Lower lobe of right lung (tissue), 2 donors: ENCODE data around the gene ARHGAP8. TPM values are rescaled to one million over a fixed set of nuclear protein-coding genes. Genes with fewer than 3 reads are reported as not detected.

ENCODE experiments used
- ATAC-seq, 2 donors: fragments of 200-7000 bp; cut with Tn5 transposase; one replicate each; pipeline ENCODE4 v1.9.1; 2020 to 2022; ENCODE audit warnings: mild to moderate bottlenecking in 2 of 2, moderate library complexity in 2 of 2
- DNase-seq: peaks from one replicate; pipeline ENCODE4 v3.0.0-alpha.2; 2020
- H3K27ac ChIP-seq: fragments of 200-600 bp; one replicate; pipeline ENCODE4 v1.8.0; 2022
- H3K27me3 ChIP-seq: fragments of 200-600 bp; one replicate; pipeline ENCODE4 v1.8.0; 2022; ENCODE audit warnings: low read depth
- H3K36me3 ChIP-seq: fragments of 200-600 bp; one replicate; pipeline ENCODE4 v1.8.0; 2022; ENCODE audit warnings: mild to moderate bottlenecking
- H3K4me1 ChIP-seq: fragments of 200-600 bp; one replicate; pipeline ENCODE4 v1.8.0; 2022
- H3K4me3 ChIP-seq: fragments of 200-600 bp; one replicate; pipeline ENCODE4 v1.8.0; 2022; ENCODE audit warnings: mild to moderate bottlenecking
- H3K9me3 ChIP-seq: fragments of 200-600 bp; one replicate; pipeline ENCODE4 v1.8.0; 2022
- CTCF ChIP-seq: fragments of 200-600 bp; IDR thresholded peaks from one replicate; pipeline ENCODE4 v1.8.0; 2022; ENCODE audit warnings: antibody characterized with exemption, mild to moderate bottlenecking
- intact Hi-C: fragments of 100-400 bp; cut with DNase I; formaldehyde crosslinking; loops from one replicate; pipeline ENCODE4 v1.11.0; 2022
- total RNA-seq: library from RNA; stranded (reverse); fragmentation: NEBNext Ultra II Directional; extraction: Animal tissue kit (Norgen Biotek cat#: 25700); gene quantifications from one replicate; pipeline ENCODE4 v1.2.1, GENCODE V29; 2021
- donor health status: DM: no; HTN: yes; CAD: no; lungs with severe emphysema.

ARHGAP8 gene
- total RNA-seq, 1 donor from 2014 or later = 18.2 TPM

DNA sequence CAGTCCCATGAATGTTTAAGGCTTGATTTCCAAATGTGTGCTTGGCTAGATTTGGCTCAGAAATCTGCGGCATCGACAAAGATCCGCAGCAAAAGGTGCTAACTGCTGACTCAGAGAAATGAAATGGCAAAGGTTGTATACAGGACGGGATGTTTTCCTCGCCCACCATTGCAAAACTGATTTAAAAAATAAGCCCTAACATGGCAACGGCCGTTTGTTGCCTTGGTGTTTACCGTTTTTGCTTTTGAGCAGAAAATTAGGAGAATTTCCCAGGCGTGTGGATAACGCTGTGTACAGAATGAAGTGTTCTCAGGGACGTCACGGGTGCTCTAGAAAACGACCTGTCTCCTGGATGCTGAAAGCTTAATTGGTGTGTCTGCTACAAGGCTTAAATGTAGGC lies 70.2 kb downstream of the ARHGAP8 start:
- Histone ChIP-seq H3K4me1 (no peaks in the 10 kb centered on the region), H3K27me3 (peaks cover 3% of the 10 kb centered on the region), H3K9me3 (no peaks in the 10 kb centered on the region), H3K4me3 (no peak overlapping the region), H3K27ac (no peak overlapping the region), H3K36me3 (no peaks in the 10 kb centered on the region)
- no peak for TF ChIP-seq CTCF
- no peak for ATAC-seq
- intact Hi-C loops = no loop called here
- DNase-seq = no peak

DNA sequence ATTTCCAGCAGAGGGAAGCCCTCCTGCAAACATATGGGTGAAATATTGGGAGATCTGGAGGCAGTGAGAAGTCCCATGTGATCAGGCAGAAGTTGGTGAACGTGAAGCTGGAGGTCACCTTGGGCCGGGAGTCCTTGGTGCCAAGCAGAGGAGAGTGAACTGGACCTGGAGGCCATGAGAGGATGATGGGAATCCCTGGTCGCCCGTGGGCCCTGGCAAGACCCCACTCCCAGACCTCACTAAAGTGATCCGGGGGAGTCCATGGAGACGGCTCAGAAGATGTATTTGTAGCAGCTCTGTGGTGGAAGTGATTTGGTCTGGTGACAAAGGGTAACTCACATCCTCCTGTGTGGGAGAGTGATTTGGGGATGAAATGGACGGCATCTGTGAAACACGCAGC lies 71.0 kb downstream of the ARHGAP8 start:
- H3K9me3 ChIP-seq = no peaks in the 10 kb centered on the region
- H3K36me3 ChIP-seq = no peaks in the 10 kb centered on the region
- no peak overlapping the region for H3K4me3 ChIP-seq
- H3K27me3 ChIP-seq = peaks cover 3% of the 10 kb centered on the region
- H3K4me1 ChIP-seq = no peaks in the 10 kb centered on the region
- intact Hi-C loops = no loop called here
- ATAC-seq (no peak), DNase-seq (no peak)
- TF ChIP-seq CTCF = no peak
- no peak overlapping the region for H3K27ac ChIP-seq

GRCh38 chr22:44823806-44824205 lies 71.4 kb downstream of the ARHGAP8 start:
- H3K27me3 ChIP-seq = peaks cover 3% of the 10 kb centered on the region
- no peak for DNase-seq
- H3K36me3 ChIP-seq = no peaks in the 10 kb centered on the region
- ATAC-seq = no peak
- no peak for TF ChIP-seq CTCF
- intact Hi-C loops = no loop called here
- no peak overlapping the region for H3K4me3 ChIP-seq
- H3K9me3 ChIP-seq = no peaks in the 10 kb centered on the region
- H3K27ac ChIP-seq = no peak overlapping the region
- no peaks in the 10 kb centered on the region for H3K4me1 ChIP-seq

DNA sequence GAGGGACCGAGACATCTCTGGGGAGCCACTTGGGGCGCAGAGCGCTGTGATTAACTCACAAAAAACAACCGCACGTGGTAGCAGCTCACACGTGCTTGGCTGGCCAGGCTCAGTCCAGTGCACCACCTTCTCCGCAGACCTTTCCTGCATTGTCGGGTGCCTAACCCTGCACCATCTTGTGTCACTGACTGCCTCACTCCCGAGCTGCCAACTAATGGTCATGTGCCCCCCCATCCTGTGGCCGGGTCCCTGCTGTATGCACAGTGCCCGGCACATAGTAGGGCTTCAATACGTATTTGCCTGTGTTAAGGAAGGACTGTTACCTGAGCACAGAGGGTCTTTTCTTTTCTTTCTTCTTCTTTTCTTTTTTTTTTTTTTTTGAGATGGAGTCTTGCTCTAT lies 71.9 kb downstream of the ARHGAP8 start:
- H3K4me1 ChIP-seq = no peaks in the 10 kb centered on the region
- no peaks in the 10 kb centered on the region for H3K36me3 ChIP-seq
- DNase-seq (no peak), ATAC-seq (no peak)
- intact Hi-C loops = no loop called here
- H3K9me3 ChIP-seq = no peaks in the 10 kb centered on the region
- no peak for TF ChIP-seq CTCF
- H3K27ac ChIP-seq = no peak overlapping the region
- H3K4me3 ChIP-seq = no peak overlapping the region
- H3K27me3 ChIP-seq = peaks cover 3% of the 10 kb centered on the region

DNA sequence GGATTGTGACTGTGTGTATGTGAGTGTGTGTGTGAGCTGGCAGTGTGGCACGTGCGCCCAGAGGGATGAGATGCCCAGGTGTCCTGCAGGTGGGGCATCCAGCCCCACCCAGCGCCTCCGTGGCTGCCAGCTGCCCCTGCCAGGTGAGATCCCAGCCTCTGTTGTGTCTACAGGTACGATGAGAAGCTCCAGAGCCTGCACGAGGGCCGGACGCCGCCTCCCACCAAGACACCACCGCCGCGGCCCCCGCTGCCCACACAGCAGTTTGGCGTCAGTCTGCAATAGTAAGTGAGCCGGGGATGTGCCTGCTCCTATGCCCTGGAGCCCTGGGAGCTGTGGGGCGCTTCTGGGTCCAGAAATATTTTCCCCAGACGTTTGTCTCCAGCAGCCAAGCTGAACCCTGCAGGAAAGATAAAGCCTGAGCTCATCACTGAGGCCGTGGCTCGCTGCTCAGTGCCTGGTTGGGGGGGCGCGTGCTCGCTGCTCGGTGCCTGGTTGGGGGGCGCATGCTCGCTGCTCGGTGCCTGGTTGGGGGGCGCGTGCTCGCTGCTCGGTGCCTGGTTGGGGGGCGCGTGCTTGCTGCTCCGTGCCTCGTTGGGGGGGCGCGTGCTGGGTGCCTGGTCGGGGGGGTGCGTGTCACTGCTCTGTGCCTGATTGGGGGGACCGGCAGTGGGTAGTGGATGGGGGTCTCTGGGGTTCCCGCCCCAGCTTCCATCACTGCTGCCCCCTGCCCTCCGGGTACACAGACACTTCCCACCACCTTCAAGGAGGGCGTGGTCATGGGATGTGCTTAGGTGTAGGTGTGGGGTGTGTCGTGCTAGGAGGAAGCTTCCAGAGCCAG lies 73.2 kb downstream of the ARHGAP8 start:
- Histone ChIP-seq H3K4me1 (no peaks in the 10 kb centered on the region), H3K27me3 (peaks cover 3% of the 10 kb centered on the region), H3K36me3 (no peaks in the 10 kb centered on the region), H3K4me3 (no peak overlapping the region), H3K9me3 (no peaks in the 10 kb centered on the region), H3K27ac (no peak overlapping the region)
- no peak for ATAC-seq
- TF ChIP-seq CTCF = no peak
- intact Hi-C loops = no loop called here
- DNase-seq = no peak
